K562 (cell line): ENCODE measurements around the gene SFXN2. TPM values are rescaled to one million over a fixed set of nuclear protein-coding genes. Genes with fewer than 3 reads are reported as not detected.

Experiments used
- ATAC-seq: fragments of 200-7000 bp; cut with Tn5 transposase; 3 replicates; pipeline ENCODE4 v1.9.1; 2020; ENCODE audit warnings: moderate library complexity
- BruUV-seq: library from RNA; stranded (reverse); fragments of 400-500 nt; replicated peaks from 2 replicates; lab custom pipeline; 2021; lab: Mats Ljungman, UMichigan
- CTCF ChIA-PET: fragments of 300-600 bp; formaldehyde crosslinking; extraction: SDS; loops from one replicate; lab custom pipeline; 2021; ENCODE audit warnings: low intra/inter-chr PET ratio; lab: Yijun Ruan, JAX
- POLR2A ChIA-PET: fragments of 300-600, 350-650 bp; sonication (Branson Sonifier 250); formaldehyde crosslinking; extraction: SDS; loops from one replicate; lab custom pipeline; 2021; ENCODE audit warnings: antibody characterized with exemption, inconsistent platforms; lab: Yijun Ruan, JAX
- DNase-seq, 4 experiments: peaks; one replicate each; pipeline versions ENCODE4 v3.0.0 to v3.0.0-alpha.2; 2011 to 2018; ENCODE audit warnings: low spot score in 3 of 4, mixed read lengths in 3 of 4; ENCODE audit errors: extremely low read depth in 1 of 4
- FAIRE-seq: peaks from 2 replicates; lab custom pipeline; 2011; peaks lifted over from hg19 to GRCh38; lab: Jason Lieb, UNC
- H2AFZ ChIP-seq: 2 replicates; pipeline ENCODE4 v1.6.0; 2011; ENCODE audit warnings: low read depth, low read length, control low read depth, inconsistent platforms
- H3K27ac ChIP-seq: fragments of 200-600 bp; 3 replicates; pipeline ENCODE4 v1.8.0; 2011; ENCODE audit warnings: low read depth, mild to moderate bottlenecking, control low read depth, inconsistent platforms, low read length, moderate library complexity, mixed read lengths; ENCODE audit errors: extremely low read depth
- H3K27me3 ChIP-seq, 2 experiments: fragments of 300-600 bp in 1 of 2; 2 replicates in 1 of 2; 3 replicates in 1 of 2; pipeline versions ENCODE4 v1.6.0 to v1.8.0; 2011; ENCODE audit warnings: inconsistent platforms in 2 of 2, low read length in 2 of 2, mild to moderate bottlenecking in 1 of 2, mixed read lengths in 1 of 2, moderate library complexity in 1 of 2; ENCODE audit not compliant: control insufficient read depth in 2 of 2, insufficient read depth in 2 of 2
- H3K36me3 ChIP-seq: fragments of 300-600 bp; 3 replicates; pipeline ENCODE4 v1.8.0; 2011; ENCODE audit warnings: mild to moderate bottlenecking, low read length, inconsistent platforms; ENCODE audit not compliant: control insufficient read depth, insufficient read depth
- H3K4me1 ChIP-seq, 2 experiments: fragments of 200-600 bp in 1 of 2; replicated peaks in 1 of 2; 2 replicates in 1 of 2; 3 replicates in 1 of 2; pipeline versions ENCODE4 v1.5.1 to v1.8.0; 2011; ENCODE audit warnings: inconsistent platforms in 2 of 2, low read length in 2 of 2, mild to moderate bottlenecking in 1 of 2, mixed read lengths in 1 of 2, moderate library complexity in 1 of 2; ENCODE audit not compliant: control insufficient read depth in 2 of 2, insufficient read depth in 2 of 2
- H3K4me2 ChIP-seq: 2 replicates; pipeline ENCODE4 v1.6.1; 2011; ENCODE audit warnings: low read length, control low read depth, inconsistent platforms, mixed read lengths; ENCODE audit not compliant: insufficient read depth
- H3K4me3 ChIP-seq: fragments of 200-600 bp; sonication (generic), shearing (Covaris generic); 2 replicates; pipeline ENCODE4 v1.5.1; 2016; ENCODE audit warnings: control low read depth, inconsistent platforms
- H3K79me2 ChIP-seq: fragments of 200-600 bp; 3 replicates; pipeline ENCODE4 v1.8.0; 2011; ENCODE audit warnings: low read length, inconsistent platforms; ENCODE audit not compliant: control insufficient read depth, insufficient read depth
- H3K9ac ChIP-seq, 2 experiments: 2 replicates each; pipeline versions ENCODE4 v1.6.0 to v1.6.1; 2011; ENCODE audit warnings: low read depth in 2 of 2, low read length in 2 of 2, control low read depth in 1 of 2, inconsistent platforms in 1 of 2, mild to moderate bottlenecking in 1 of 2, mixed read lengths in 1 of 2; ENCODE audit not compliant: insufficient read depth in 1 of 2
- H3K9me1 ChIP-seq: one replicate; pipeline ENCODE4 v1.6.0; 2011; ENCODE audit warnings: inconsistent platforms, mild to moderate bottlenecking, low read length, moderate library complexity; ENCODE audit not compliant: control insufficient read depth, insufficient read depth
- H3K9me3 ChIP-seq: replicated peaks from 2 replicates; pipeline ENCODE4 v1.5.1; 2011; ENCODE audit warnings: low read depth, low read length, inconsistent platforms; ENCODE audit not compliant: control insufficient read depth, insufficient read depth
- H4K20me1 ChIP-seq: replicated peaks from 2 replicates; pipeline ENCODE4 v1.6.1; 2011; ENCODE audit warnings: low read length, inconsistent platforms, mixed read lengths; ENCODE audit not compliant: control insufficient read depth, insufficient read depth
- BRD4 ChIP-seq: fragments of 200-600 bp; sonication (generic); IDR thresholded peaks from 2 replicates; pipeline ENCODE4 v1.6.1; 2017; ENCODE audit warnings: inconsistent platforms
- CEBPB ChIP-seq: fragments of 450-650 bp; IDR thresholded peaks from 2 replicates; pipeline ENCODE4 v1.6.1; 2016; ENCODE audit warnings: missing genetic modification characterization, missing compliant biosample characterization
- CEBPG ChIP-seq, 3 experiments: fragments of 200-800 bp in 1 of 3; sonication (Bioruptor generic) in 1 of 3; sonication (generic) in 1 of 3; formaldehyde crosslinking in 1 of 3; IDR thresholded peaks in 2 of 3; conservative IDR thresholded peaks in 1 of 3; 2 replicates each; pipeline versions ENCODE4 v1.6.1 to v1.8.0; 2016 to 2022; ENCODE audit warnings: missing compliant biosample characterization in 2 of 3, missing genetic modification characterization in 2 of 3, mild to moderate bottlenecking in 1 of 3, missing genetic modification reagents in 1 of 3
- E2F6 ChIP-seq, 2 experiments: IDR thresholded peaks; 2 replicates each; pipeline ENCODE4 v1.6.1; 2011; ENCODE audit warnings: borderline replicate concordance in 1 of 2, control low read depth in 1 of 2, low read depth in 1 of 2, low read length in 1 of 2, mild to moderate bottlenecking in 1 of 2, mixed read lengths in 1 of 2, moderate library complexity in 1 of 2; ENCODE audit not compliant: insufficient read depth in 1 of 2, insufficient read length in 1 of 2, poor library complexity in 1 of 2, severe bottlenecking in 1 of 2; ENCODE audit errors: extremely low read depth in 1 of 2
- ESRRA ChIP-seq: fragments of 450-650 bp; IDR thresholded peaks from 2 replicates; pipeline ENCODE4 v1.6.1; 2014; ENCODE audit warnings: low read depth, mild to moderate bottlenecking, moderate library complexity, borderline replicate concordance
- GABPB2 ChIP-seq: fragments of 250-450 bp; sonication (Bioruptor Pico); conservative IDR thresholded peaks from 2 replicates; pipeline ENCODE4 v1.5.1; 2021; ENCODE audit warnings: mild to moderate bottlenecking
- NELFE ChIP-seq: IDR thresholded peaks from 2 replicates; pipeline ENCODE4 v1.6.1; 2011; ENCODE audit warnings: mild to moderate bottlenecking; ENCODE audit not compliant: insufficient read depth, insufficient read length
- TGIF2 ChIP-seq: sonication (generic); formaldehyde crosslinking; IDR thresholded peaks from 2 replicates; pipeline ENCODE4 v1.8.1; 2022; ENCODE audit warnings: mild to moderate bottlenecking, missing genetic modification reagents, moderate library complexity
- ZNF354B ChIP-seq: fragments of 250-450 bp; sonication (Bioruptor Pico); IDR thresholded peaks from 2 replicates; pipeline ENCODE4 v1.4.0; 2020
- ZNF586 ChIP-seq: fragments of 450-650 bp; formaldehyde crosslinking; conservative IDR thresholded peaks from 2 replicates; pipeline ENCODE4 v1.4.0; 2020; ENCODE audit warnings: mild to moderate bottlenecking, moderate library complexity
- WGBS: fragments of 100-300 bp; shearing (Covaris generic); methylation state at CpG from one replicate; pipeline ENCODE4 v1.1.6; 2016; ENCODE audit warnings: low coverage, mixed read lengths; ENCODE audit not compliant: insufficient coverage; ENCODE audit errors: missing lambda C conversion rate; 5-methylcytosine and 5-hydroxymethylcytosine counted together
- in situ Hi-C: fragments of 300-500 bp; cut with MboI; formaldehyde crosslinking; loops from 4 replicates; pipeline ENCODE4 v1.15.0; 2018; ENCODE audit warnings: inconsistent platforms, mixed read lengths
- intact Hi-C: fragments of 100-400 bp; cut with micrococcal nuclease; formaldehyde crosslinking; loops from 2 replicates; pipeline ENCODE4 v1.14.2; 2022
- polyA plus RNA-seq, 8 experiments: library from polyadenylated mRNA; depleted of rRNA in 4 of 8; stranded (reverse) in 5 of 8; unstranded in 3 of 8; fragments of >200 nt; fragmentation: Nextera tagmentation in 2 of 8; fragmentation: Illumina TruSeq in 1 of 8; extraction: Ambion mirVana in 2 of 8; extraction: Trizol in 1 of 8; gene quantifications; 2 replicates each; pipeline versions ENCODE4 v1.2.1 to v1.2.3, GENCODE V29; 2011 to 2014; ENCODE audit warnings: inconsistent platforms in 1 of 8, missing spikeins in 1 of 8
- total RNA-seq, 7 experiments: library from RNA; depleted of rRNA in 6 of 7; stranded (reverse); fragments of >200 nt in 6 of 7; fragmentation: Illumina TruSeq in 2 of 7; extraction: Trizol in 2 of 7; gene quantifications; 2 replicates each; pipeline versions ENCODE4 v1.2.1 to v1.2.3, GENCODE V29; 2011 to 2021; ENCODE audit warnings: low replicate concordance in 1 of 7

The SFXN2 gene
- total and polyA plus RNA-seq, 9 of the 15 experiments (the other 6 are each of a cell fraction or from before 2014, with no cell fraction given) = 7.3 to 23.8 (median 15.7) TPM

GRCh38 chr10:102744374-102745051 is 30.1 kb downstream of the SFXN2 start (continued):
- TF ChIP-seq E2F6 (IDR thresholded peaks at IDR 0.05; ENCODE audit: borderline replicate concordance in 1 of 2, extremely low read depth in 1 of 2, insufficient read depth in 1 of 2, insufficient read length in 1 of 2, low read depth in 1 of 2, low read length in 1 of 2, poor library complexity in 1 of 2, severe bottlenecking in 1 of 2) = peak in 1 of 2 experiments; percentile 21

GRCh38 chr10:102745157-102745556 is 30.7 kb downstream of the SFXN2 start:
- Histone ChIP-seq H3K36me3 (no peaks in the 10 kb centered on the region), H3K27ac (no peak overlapping the region), H3K9me1 (no peaks in the 10 kb centered on the region), H3K79me2 (peaks cover 39% of the 10 kb centered on the region), H3K4me1 (peaks cover 9 to 23% of the 10 kb centered on the region in 2 experiments; a peak in 4 of 5 replicates), H3K9ac (peak overlapping the region; percentile 79 to 97; a peak in 3 of 4 replicates), H4K20me1 (no peaks in the 10 kb centered on the region), H3K9me3 (no peaks in the 10 kb centered on the region), H2AFZ (no peak overlapping the region), H3K4me3 (peak overlapping the region; percentile 90), H3K4me2 (peak overlapping the region; percentile 99), H3K27me3 (no peaks in the 10 kb centered on the region)
- ChIA-PET CTCF (no interaction called here), POLR2A (interaction anchor here (0.6 to 0.8 kb wide), 2 partner anchors 10 to 70 kb away, joined by 4 read pairs; no protein-coding TSS in a partner anchor)
- in situ Hi-C loops = no loop called here
- BruUV-seq = no TSS peak
- intact Hi-C loops = no loop called here
- ATAC-seq (no peak), FAIRE-seq (no peak), DNase-seq (no peak)
- TF ChIP-seq BRD4 = no peak
- no peak for TF ChIP-seq TGIF2 (CRISPR knock-in tag)
- no peak for TF ChIP-seq CEBPG (CRISPR knock-in tag; IDR thresholded peaks at IDR 0.05)
- peak; percentile 16 to 60; a peak in 2 of 4 replicates for TF ChIP-seq CEBPG (tag; conservative IDR thresholded peaks at IDR 0.05 in 1 of 2, IDR thresholded peaks at IDR 0.05 in 1 of 2)
- TF ChIP-seq ZNF354B = no peak
- TF ChIP-seq GABPB2 = no peak
- no peak for TF ChIP-seq ZNF586 (CRISPR knock-in tag)
- TF ChIP-seq CEBPB (tag) = peak; percentile 67; the same call in 1 of the 2 replicates
- TF ChIP-seq ESRRA = no peak
- TF ChIP-seq NELFE = no peak
- WGBS = 19% methylated on average over 4 of the region's 4 CpGs
